Hepatic stellate cell (primary cell): ENCODE measurements around the gene GPS1.

Experiments
- DNase-seq: peaks from one replicate; pipeline ENCODE4 v3.0.0; 2011; ENCODE audit warnings: low spot score

The GPS1 gene

DNA sequence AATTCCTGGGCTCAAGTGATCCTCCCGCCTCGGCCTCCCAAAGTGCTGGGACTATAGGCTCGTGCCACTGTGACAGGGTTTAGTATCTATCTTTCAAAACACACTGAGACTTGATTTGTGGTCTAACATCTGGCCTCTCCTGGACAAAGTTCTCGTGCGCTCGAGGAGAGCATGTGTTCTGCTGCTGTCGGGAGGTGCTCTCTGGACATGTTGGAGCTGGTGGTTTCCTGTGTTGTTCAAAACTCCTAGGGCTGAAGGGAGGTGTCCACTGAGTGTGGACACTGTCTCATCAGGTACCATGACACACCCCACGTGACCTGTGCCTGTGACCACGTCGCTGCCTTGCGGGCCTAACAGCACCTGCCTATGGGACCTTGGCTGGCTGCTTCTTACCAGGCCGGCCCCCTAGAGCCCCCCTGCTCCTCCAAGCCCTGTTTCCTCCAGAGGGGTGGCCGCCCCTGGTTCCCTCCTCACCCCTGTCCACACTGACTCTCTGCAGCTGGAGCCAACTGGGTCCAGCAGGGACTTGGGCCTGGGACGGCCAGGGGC is 5.7 kb upstream of the GPS1 start:
- no peak for DNase-seq

DNA sequence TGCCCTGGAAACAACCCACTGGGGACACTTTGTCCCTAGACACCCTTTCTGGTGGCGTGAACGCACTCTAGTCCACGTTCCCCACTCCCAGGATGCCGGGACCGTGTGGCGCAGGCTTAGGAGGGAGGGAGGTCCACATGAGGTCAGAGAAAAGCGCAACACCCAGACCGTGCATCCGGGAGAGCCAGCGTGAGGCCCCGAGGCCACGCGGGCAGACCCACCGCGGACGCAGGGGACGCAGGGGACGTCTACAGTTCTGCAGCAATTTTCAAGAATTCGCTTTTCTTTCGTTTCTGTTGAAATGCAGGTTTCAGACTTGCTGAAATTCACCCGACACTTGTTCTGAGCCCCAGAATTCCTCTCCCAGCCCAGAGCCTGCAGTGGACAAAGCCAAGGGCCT is 4.8 kb upstream of the GPS1 start:
- DNase-seq = no peak

DNA sequence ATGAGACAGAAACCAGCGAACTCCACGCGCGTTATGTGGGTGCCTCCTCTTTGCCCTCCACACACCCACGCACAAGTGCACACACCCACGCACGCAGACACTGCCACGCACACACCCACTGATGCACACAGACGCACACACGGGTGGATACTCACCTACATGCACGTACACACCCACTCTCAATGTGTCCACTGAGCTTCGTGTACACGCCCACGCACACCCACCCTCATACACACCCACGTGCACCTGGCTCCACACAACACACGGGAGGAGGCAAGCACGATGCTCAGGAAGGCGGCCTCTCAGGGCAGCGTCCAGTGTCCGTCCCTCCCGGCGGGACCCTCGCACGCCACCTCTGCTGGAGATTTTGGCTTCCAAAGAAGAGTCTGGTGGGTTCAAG is 4.3 kb upstream of the GPS1 start:
- no peak for DNase-seq

DNA sequence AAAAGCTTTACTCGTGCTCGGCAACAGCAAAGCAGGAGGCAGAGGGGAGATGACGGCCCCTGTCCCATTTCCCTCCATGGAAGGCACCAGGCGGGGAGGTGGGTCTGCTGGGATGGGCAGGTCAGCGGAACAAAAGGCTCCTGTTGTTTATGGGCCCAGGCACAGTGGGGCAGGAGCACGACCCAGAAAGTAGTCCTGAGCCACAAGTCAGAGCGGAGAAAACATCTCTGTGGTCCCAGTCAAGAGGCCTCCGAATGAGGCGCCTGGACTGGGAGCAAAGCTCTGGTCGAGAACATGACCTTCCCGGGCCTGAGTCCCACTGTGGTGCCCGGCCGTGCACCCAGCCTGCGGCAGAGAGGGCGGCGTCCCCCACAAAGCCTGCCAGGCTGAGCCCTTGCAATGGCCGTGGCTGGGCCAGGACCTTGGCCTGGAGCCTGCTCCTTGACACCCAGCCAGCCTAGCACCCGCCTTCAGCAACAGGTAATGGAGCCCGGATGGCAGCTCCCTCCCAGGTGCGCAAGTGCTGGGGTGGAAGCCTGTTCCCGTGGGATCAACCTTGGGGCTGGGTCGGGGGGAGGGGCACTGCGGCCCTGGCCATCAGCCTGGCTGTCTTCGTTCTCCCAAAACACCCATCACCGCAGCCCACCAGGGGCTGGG is 3.7 kb upstream of the GPS1 start:
- no peak for DNase-seq

DNA sequence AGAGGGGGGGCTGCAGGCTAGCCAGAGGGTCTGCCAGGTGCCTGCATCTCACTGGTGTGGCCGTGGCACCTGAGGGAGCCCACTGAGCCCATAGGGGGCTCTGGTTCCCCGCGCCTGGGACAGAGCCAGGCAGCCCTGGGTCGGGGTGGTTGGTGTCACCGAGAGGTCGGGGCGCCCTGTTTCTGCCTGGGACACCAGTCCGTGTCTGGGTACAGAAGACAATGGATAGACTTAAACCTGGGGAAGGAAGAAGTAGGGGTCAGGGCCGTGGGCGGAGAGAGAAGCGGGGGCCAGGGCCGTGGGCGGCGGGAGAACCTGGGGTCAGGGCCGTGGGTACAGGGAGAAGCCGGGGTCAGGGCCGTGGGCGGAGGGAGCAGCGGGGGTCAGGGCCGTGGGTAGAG is 3.1 kb upstream of the GPS1 start:
- DNase-seq = no peak

DNA sequence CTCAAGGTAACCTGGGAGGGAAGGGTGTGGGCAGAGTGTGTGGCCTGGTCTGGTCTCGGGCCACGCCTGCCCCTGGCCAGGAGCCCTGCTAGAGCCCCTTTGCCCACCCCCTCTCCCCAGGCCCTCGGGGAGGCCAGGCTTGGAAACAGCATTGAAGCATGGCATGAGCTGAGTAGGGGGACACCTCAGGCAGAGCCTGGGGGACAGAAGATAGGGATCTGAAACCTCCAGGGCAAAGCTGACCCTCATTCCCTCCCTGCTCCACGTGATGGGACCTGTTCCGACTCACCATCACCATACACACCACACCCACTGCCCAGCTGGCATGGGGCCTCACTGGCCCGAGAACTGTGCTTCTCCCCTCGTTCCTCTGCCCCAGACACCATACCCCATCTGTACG is 2.6 kb upstream of the GPS1 start:
- DNase-seq = no peak

DNA sequence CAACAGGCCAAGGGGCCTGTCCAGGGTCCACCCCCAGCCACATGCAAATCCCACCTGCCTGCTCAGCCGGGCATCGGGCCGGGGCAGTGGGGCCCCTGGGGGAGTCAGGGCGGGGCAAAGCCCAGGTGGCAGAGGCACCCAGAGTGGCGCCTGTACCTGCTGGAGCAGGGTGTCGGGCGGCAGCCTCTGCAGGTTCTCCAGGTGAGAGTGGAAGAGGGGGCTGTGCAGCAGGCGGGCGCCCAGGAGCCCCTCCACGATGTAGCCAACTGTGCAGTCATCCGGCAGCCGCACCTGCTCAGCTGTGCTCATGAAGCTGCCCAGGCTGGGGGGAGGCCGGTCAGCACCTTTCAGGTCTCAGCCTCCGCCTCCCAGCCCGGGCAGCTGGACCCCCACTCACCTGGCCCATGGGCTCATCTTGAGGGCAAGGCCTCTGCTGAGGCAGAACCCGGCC is 2.2 kb upstream of the GPS1 start:
- no peak for DNase-seq

DNA sequence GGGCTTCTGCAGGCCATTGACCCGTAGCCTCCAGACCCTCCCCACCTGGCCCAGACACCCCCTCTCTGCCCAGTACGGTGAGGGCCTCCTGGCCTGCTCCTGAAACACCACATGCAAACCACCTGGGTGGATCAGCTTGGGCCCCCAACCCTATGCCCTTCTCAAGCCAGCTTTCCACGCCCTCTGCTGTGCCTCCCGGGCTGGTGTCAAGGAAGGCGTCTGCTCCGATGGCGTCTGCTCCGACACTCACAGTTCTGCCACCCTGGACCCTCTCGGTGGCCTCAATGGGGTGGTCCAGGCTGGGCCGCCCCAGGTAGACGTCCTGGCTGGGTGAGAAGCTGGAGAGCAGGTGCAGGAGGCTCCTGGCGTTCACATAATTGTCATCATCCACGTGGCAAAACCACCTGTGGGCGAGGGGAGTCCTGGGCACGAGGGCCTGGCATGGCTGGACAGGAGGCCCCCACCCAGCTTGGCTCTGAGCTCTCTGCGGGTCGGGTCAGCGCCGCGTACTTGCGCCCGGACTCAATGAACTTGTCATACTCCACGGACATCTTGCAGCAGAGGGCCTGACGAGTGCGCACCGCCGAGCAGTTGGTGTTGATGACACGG is 1.4 kb upstream of the GPS1 start:
- DNase-seq = no peak

DNA sequence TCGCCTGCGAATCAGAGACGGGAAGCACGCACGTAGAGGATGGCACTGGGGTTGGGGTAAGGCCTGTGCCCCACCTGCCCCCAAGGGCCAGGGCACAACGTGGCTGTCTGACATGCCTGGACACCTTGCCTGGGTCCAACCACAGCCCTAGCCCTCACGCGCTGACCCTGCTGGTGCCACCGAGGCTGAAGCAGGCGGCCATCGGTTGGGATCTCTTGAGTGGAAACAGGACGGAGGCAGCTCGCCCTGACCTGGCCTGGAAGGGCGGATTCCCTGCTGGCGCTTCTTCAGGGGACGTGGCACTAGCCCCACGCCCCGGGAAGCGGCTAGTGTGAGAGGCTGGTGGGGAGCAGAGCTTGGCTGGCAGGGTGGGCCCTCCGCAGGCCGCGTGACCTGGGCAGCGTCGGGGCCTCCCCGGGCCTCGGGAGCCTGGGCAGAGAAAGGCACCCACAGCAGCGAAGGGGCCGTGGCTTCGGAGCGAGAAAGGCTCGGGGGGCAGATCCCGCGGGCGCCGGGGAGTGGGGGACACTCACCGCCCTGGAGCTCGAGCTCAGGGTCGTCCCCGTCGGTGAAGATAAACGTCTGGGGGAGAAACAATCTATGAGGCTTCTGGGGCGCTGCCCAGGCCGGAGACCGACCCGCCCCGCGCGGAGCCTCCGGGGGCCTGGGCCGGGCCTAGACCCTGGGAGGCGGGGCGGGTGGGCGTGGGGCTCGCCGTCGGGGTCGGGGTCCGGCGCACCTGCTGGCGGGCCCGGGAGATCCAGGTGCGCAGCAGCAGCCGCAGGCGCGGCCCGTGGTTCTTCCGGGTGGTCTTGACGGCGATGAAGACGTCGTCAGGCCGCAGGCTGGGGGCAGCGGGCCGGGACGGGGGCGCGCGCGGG is 697 bp upstream of the GPS1 start:
- peak; percentile 29 for DNase-seq

DNA sequence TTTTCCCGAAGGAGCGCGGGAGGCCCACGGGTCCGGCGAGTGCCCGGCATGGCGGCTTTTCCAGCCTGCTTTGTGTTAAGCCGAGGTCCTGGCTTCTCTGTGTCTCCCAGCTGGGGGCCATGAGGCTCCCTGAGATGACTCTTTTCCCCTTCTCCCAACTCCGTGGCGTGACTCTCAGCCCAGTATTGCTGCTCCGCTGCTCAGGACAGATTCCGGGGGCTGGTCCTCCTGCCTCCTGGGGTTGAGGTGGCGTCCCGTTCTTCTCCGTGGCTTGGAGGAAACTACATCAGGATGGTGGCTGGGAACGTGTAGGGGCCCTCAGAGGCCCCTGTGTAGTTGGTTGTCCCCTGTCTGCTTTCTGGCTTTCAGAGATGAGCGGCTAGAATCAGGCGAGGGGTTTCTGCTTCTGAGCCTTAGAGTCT is 951 bp downstream of the GPS1 start:
- peak; percentile 37 for DNase-seq

DNA sequence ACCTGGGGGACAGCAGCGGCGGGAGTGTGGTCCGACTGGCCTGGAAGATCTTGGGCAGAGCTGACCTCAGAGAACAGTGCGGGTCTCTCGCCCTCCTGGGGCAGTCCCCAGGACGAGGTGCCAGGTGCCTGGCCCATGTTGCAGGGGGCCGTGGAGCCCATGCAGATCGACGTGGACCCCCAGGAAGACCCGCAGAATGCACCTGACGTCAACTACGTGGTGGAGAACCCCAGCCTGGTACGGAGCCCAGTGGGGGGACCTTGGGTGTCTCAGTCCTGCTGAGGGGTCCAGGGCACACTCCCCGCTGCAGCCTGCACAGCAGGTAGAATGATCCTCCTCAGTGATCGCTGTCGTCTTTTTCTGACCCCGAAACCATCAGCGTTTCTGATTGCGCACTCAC is 1.4 kb downstream of the GPS1 start:
- no peak for DNase-seq

DNA sequence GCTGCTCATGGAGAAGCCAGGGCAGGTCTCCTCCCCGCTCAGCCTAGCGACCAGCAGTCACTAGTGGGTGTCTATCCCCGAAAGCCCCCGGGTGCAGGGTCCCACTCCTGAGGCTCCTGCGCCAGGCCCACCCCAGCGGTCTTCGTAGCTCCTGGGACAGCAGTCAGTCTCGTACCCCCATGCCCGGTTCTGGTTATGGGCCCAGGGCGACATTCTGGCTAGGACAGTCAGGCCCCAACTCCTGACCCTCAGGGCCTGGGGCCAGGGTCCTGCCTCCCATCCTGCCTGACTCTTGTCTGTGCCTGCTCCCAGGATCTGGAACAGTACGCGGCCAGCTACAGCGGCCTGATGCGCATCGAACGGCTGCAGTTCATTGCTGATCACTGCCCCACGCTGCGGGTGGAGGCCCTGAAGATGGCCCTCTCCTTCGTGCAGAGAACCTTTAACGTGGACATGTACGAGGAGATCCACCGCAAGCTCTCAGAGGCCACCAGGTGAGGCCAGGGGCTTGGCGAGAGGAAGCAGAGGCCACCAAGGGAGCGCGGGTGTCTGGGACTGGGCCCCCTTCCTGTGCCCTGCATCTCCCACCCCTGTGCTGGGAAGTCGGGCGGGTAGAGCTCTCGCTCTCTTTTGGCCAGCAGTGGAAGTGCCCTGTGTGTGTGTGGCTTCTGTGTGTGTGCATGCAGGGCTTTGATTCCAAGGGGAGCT is 2.0 kb downstream of the GPS1 start:
- no peak for DNase-seq

DNA sequence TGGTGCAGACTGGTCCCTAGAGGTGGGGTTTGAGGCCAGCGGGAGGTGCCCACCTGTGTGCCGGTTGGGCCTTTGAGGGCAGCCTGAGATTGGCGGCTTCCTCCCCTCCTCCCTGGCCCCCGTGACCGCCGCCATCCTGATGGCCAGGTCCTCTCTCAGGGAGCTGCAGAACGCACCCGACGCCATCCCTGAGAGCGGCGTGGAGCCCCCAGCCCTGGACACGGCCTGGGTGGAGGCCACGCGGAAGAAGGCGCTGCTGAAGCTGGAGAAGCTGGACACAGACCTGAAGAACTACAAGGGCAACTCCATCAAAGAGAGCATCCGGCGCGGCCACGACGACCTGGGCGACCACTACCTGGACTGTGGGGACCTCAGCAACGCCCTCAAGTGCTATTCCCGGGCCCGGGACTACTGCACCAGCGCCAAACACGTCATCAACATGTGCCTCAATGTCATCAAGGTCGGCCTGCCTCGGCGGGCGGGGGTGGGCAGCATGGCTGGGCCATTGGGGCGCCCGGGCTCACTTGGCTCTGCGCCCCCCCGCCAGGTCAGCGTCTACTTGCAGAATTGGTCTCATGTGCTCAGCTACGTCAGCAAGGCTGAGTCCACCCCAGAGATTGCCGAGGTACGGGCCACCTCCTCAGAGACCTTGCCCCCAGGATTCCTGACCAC is 2.8 kb downstream of the GPS1 start:
- no peak for DNase-seq

DNA sequence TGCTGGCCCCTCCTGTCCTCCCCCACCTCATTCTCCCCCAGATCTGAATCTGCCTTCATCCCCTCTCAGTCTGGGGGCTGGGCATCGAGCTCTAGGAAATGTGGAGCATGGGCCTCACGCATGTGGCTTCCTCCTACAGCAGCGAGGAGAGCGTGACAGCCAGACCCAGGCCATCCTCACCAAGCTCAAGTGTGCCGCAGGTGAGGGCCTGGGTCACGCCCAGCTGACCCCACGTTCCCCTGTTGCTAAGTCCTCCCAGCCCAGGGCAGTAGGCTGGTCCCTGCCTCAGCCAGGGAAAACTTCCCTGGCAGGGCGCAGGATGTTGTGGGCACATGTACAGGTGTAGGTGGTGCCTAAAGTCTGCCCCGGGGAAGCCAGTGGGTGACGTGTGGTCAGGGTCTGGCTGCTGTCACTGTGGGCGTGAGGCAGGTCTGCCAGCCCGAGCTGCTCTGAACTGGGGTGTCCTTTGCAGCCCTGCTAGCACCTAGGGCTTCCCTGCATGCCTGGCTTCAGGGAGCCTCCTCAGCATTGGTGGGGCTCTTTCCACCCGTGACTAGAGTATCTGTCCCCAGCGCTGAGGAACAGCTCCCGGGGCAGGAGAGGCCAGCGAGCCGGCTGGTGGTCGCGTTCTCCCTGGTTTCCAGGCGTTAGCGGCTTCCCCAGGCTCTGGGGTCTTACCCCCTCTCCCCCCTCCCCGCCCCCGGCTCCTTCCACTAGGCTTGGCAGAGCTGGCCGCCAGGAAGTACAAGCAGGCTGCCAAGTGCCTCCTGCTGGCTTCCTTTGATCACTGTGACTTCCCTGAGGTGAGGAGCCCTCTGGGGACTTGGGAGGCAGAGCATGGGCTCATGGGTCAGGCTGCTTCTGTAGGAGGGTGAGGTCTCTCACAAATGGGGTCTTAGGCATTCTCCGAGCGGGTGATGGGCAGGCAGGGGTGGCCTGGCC is 3.6 kb downstream of the GPS1 start:
- no peak for DNase-seq

DNA sequence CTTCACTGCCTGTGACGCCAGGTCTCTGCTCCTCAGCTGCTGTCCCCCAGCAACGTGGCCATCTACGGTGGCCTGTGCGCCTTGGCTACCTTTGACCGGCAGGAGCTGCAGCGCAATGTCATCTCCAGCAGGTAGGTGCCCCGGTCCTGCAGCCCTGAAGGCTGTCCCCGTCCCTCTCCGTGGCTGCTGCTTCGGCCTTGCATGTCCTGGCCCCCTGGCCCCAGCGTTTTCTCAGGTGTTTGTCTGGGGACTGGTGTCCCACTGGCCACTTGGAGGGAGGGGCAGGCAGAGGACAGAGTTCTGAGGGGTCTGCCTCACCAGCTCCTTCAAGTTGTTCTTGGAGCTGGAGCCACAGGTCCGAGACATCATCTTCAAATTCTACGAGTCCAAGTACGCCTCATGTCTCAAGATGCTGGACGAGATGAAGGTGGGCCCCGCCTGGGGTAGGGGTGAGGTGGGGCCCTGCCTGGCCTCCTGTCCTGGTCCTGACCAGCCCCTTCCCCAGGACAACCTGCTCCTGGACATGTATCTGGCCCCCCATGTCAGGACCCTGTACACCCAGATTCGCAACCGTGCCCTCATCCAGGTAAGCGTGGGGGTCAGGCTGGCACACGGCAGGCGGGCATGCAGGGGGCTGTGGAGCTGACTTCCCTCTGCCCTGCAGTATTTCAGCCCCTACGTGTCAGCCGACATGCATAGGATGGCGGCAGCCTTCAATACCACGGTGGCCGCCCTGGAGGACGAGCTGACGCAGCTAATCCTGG is 4.4 kb downstream of the GPS1 start:
- DNase-seq = no peak

DNA sequence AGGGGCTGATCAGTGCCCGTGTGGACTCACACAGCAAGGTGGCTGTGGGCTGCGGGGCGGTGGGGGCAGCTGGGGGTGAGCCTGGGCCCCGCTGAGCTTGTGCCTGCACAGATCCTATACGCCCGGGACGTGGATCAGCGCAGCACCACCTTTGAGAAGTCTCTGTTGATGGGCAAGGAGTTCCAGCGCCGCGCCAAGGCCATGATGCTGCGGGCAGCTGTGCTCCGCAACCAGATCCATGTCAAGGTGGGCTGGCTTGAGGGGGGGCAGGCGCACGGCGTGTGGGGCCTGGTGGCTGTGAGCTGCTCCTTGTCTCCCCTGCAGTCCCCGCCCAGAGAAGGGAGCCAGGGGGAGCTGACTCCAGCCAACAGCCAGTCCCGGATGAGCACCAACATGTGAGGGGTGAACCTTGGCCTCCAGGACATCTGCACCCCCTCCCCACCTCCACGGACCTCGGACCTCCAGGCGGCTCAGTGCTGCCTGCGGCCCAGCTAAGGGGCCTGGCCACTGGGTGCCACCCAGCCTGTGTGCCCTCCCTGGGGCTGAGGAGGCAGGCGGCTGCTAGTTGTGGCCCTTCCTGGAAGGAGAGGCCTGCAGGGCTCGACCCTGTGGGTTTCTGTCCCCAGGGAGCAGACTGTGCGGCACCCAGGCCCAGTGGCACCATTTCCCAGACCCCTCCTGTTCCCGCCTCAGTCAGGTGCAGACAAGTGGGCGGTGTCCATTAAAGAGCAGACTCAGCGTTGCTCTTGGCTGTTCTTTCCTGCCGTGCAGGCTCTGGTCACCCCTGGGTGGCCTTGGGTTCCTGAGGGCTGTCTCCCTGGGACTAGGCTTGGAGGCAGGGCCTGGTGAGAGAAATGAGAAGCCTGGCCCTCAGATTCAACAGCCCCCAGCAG is 5.3 kb downstream of the GPS1 start:
- no peak for DNase-seq

DNA sequence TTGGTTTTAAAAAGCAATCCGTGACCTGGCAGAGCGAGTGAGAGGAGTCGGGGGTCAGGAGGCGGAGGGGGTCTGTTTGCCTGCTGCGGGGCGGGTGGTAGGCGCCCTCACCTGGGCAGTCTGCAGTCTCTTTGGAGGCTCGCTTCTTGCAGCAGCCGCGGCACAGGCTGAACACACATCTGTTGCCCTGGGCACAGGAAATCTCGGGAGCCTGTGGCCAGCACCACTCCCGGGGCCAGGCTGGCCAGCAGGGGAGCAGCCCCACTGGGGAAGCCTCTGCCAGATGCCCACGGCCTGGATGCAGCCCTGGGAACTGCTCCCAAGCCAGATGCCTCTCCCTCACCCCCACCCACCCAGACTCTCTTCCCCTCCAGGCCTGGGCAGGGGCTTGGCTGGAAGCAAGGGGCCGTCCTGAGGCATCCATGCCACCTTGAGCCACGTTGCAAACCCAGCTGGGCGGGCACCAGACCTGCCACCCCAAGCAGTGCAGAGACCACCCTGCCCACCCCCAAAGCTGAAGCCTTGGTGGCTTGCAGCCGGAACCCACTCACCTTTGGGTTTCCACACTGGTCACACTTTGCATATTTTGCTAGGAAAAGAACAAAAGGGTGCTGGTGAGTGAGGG is 6.6 kb downstream of the GPS1 start:
- DNase-seq = no peak

DNA sequence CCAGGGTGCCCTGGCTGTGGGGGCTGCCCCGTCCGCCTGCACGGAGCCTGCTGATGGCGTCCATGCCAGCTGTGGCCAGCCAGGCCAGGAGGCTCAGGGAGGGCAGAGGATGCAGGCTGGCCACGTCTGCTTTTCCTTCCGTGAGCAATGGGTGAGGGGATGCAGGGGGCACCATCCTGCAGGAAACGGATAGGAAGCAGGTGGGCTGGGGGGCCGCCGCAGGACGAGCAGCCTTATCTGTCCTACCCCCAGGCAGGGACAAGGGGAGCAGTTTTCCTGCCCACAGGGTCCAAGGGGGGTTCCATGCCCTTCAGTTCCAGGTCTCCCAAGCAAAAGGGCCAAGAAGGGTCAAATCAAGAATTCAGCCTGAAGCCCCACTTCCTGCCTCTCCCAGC is 7.2 kb downstream of the GPS1 start:
- DNase-seq = no peak
